ENCODE results near the gene FAM124B. TPM values are rescaled to one million over a fixed set of nuclear protein-coding genes. Genes with fewer than 3 reads are reported as not detected.

Gene FAM124B
- total and polyA plus RNA-seq, 2 of the 8 experiments (the other 6 are each of a cell fraction or from before 2014, with no cell fraction given) = 2.1 to 2.6 TPM

DNA sequence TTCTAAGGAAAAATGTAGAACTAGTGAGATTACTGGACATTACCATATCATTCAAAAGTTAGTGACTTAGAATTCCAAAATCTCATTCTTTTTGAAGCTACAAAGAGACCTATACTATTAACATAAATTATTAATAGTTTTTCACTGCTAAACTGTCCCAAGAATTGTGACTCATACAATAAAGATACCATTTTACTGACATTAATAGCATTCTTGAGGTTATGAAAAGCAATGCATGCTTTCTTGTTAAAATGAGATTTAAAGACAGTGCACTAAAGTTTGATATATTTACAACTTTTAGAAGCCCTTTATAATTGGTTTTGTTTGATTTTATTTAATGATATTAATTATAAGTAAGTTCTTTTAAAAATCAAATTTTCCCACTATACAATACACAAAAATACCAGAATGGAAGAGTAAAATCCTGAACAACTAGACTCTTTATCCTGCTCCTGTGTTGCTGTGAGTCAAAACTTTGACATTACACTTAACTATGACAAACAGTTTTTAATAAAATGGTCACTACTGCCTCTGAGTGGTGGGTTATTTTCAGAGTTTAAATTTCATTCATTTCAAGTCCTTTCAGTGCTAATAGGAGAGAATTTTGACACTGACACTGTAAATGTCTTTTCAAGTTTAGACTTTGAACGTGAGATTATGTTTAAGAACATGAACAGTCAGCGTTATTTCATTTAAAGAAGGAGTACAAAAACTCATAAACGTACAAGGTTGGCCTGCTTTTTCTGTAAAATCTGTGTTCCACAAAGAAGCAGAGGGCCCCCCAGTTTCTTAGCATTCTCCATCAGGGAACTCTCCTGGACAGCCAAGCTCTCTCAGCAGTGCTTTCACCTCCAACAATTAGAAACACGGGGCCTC, 54.5 kb downstream of the FAM124B start:
- H3K4me3 ChIP-seq (ENCODE audit: extremely low read depth in 1 of 4, insufficient read depth in 2 of 4, low read depth in 3 of 4, low read length in 4 of 4) = no peak overlapping the region
- no peaks in the 10 kb centered on the region for H3K79me1 ChIP-seq (ENCODE audit: low read depth, low read length)
- no peaks in the 10 kb centered on the region for H3K27me3 ChIP-seq (replicated peaks in 1 of 4; ENCODE audit: control insufficient read depth in 3 of 4, extremely low read depth in 1 of 4, insufficient read depth in 3 of 4, low read length in 3 of 4)
- no peak overlapping the region for H2BK120ac ChIP-seq (replicated peaks; ENCODE audit: low read depth, low read length)
- no peak overlapping the region for H3K4ac ChIP-seq (replicated peaks; ENCODE audit: insufficient read length, low read depth, low read length)
- FAIRE-seq = no peak
- H2BK5ac ChIP-seq (ENCODE audit: low read depth, low read length) = no peak overlapping the region
- no peak overlapping the region for H3K27ac ChIP-seq (ENCODE audit: low read depth, low read length)
- no peak overlapping the region for H2BK12ac ChIP-seq (ENCODE audit: low read depth, low read length)
- H3K14ac ChIP-seq (ENCODE audit: insufficient read length) = no peak overlapping the region
- POLR2A ChIA-PET (ENCODE audit: partially characterized antibody) = no interaction called here
- H3K9ac ChIP-seq (replicated peaks in 1 of 4; ENCODE audit: extremely low read depth in 1 of 4, low read depth in 3 of 4, low read length in 3 of 4) = no peak overlapping the region
- H3K4me1 ChIP-seq (replicated peaks in 1 of 4; ENCODE audit: control insufficient read depth in 3 of 4, insufficient read depth in 4 of 4, low read length in 3 of 4) = no peaks in the 10 kb centered on the region
- WGBS, 2 experiments (ENCODE audit: extremely low coverage in 1 of 2, insufficient coverage in 1 of 2, insufficient read length in 1 of 2, insufficient replicate concordance in 2 of 2, low coverage in 1 of 2, low lambda C conversion rate in 2 of 2, missing lambda C conversion rate in 1 of 2) = 83% methylated on average over 4 of the region's 4 CpGs; no CpG with 5 or more reads in 1 of the 2 experiments
- no peak overlapping the region for H4K91ac ChIP-seq (replicated peaks; ENCODE audit: insufficient read length, low read length)
- no peak overlapping the region for H3K56ac ChIP-seq (replicated peaks; ENCODE audit: insufficient read length, low read depth, low read length)
- no peak overlapping the region for H4K8ac ChIP-seq (ENCODE audit: extremely low read depth, insufficient read depth, low read length)
- no peak for TF ChIP-seq RXRA (IDR thresholded peaks at IDR 0.05; ENCODE audit: insufficient read depth, low read depth, low read length)
- peaks cover 0 to 2% (median 0%) of the 10 kb centered on the region in 4 experiments; a peak in 1 of 8 replicates for H3K36me3 ChIP-seq (ENCODE audit: control insufficient read depth in 2 of 4, insufficient read depth in 4 of 4, low read length in 3 of 4)
- no peak overlapping the region for H4K5ac ChIP-seq (ENCODE audit: insufficient read length, low read depth, low read length)
- H4K20me1 ChIP-seq (replicated peaks in 1 of 2; ENCODE audit: control insufficient read depth in 1 of 2, insufficient read depth in 2 of 2, low read length in 2 of 2) = no peaks in the 10 kb centered on the region
- no peak overlapping the region for H3K23ac ChIP-seq (ENCODE audit: insufficient read length)
- no peak overlapping the region for H2BK20ac ChIP-seq (ENCODE audit: low read length)
- H3K9me3 ChIP-seq (ENCODE audit: insufficient read depth in 2 of 2, low read depth in 1 of 2, low read length in 1 of 2) = peaks cover 8 to 12% of the 10 kb centered on the region in 2 experiments; a peak in 2 of 4 replicates
- CTCF ChIA-PET (ENCODE audit: partially characterized antibody) = interaction anchor here (0.7 to 1.5 kb wide), 3 partner anchors 12 to 339 kb away, joined by 3 to 5 read pairs (median 4); no protein-coding TSS in a partner anchor
- no peak for DNase-seq (ENCODE audit: low read depth in 1 of 2, low spot score in 2 of 2)
- H3K23me2 ChIP-seq (ENCODE audit: low read depth, low read length) = no peaks in the 10 kb centered on the region
- no peak overlapping the region for H2BK15ac ChIP-seq (ENCODE audit: low read length)
- H3K18ac ChIP-seq (ENCODE audit: extremely low read depth, low read length) = no peak overlapping the region
- no peaks in the 10 kb centered on the region for H3K79me2 ChIP-seq (ENCODE audit: control insufficient read depth in 1 of 2, insufficient read depth in 2 of 2, low read length in 2 of 2)
- H2AK5ac ChIP-seq (ENCODE audit: low read depth, low read length) = no peak overlapping the region
- H2AFZ ChIP-seq (ENCODE audit: low read length) = no peak overlapping the region
- no peak overlapping the region for H3K4me2 ChIP-seq (ENCODE audit: insufficient read depth in 1 of 2, low read depth in 2 of 2, low read length in 2 of 2)

Data from H1 (cell line).